ENCODE data around the gene MMP25.

The MMP25 gene

GRCh38 chr16:3047387-3047720 is 993 bp downstream of the MMP25 start:
- no peak overlapping the region for H3K27ac ChIP-seq (ENCODE audit: low read depth, low read length)
- H3K36me3 ChIP-seq (ENCODE audit: low read length), result no peaks in the 10 kb centered on the region
- H3K9me2 ChIP-seq (replicated peaks; ENCODE audit: insufficient read depth, low read length), result no peaks in the 10 kb centered on the region
- no peak overlapping the region for H3K4me2 ChIP-seq (ENCODE audit: low read depth, low read length, poor library complexity, severe bottlenecking)
- no peaks in the 10 kb centered on the region for H3K79me2 ChIP-seq (ENCODE audit: insufficient read depth, low read length)
- TF ChIP-seq CTCF (IDR thresholded peaks at IDR 0.05; ENCODE audit: insufficient read depth, low read length, poor library complexity, severe bottlenecking) (no peak), EZH2phosphoT487 (conservative IDR thresholded peaks at IDR 0.05; ENCODE audit: low read length) (no peak)
- no peaks in the 10 kb centered on the region for H3K27me3 ChIP-seq (ENCODE audit: low read length)
- H4K20me1 ChIP-seq (ENCODE audit: low read depth, low read length), result no peaks in the 10 kb centered on the region
- H3F3A ChIP-seq (ENCODE audit: insufficient read depth), result no peaks in the 10 kb centered on the region
- H2AFZ ChIP-seq (ENCODE audit: low read depth, low read length, severe bottlenecking), result no peak overlapping the region
- no peaks in the 10 kb centered on the region for H3K9me3 ChIP-seq (ENCODE audit: insufficient read depth, low read length)
- H3K4me3 ChIP-seq (ENCODE audit: insufficient read depth, low read length, poor library complexity, severe bottlenecking), result no peak overlapping the region
- H3K9ac ChIP-seq (ENCODE audit: low read length), result no peak overlapping the region

DNA sequence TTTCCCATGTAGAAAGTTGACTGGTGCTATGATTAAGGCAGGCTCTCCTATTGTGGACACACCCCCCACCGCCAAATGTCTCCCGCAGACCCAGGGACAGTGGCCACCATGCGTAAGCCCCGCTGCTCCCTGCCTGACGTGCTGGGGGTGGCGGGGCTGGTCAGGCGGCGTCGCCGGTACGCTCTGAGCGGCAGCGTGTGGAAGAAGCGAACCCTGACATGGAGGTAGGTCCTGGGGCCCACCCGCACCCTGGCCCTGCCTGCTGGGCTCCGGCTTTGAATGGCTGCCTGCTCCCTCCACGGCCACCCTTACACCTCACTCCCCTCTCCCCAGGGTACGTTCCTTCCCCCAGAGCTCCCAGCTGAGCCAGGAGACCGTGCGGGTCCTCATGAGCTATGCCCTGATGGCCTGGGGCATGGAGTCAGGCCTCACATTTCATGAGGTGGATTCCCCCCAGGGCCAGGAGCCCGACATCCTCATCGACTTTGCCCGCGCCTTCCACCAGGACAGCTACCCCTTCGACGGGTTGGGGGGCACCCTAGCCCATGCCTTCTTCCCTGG is 3.6 kb downstream of the MMP25 start:
- H3K4me2 ChIP-seq (ENCODE audit: low read depth, low read length, poor library complexity, severe bottlenecking), result no peak overlapping the region
- H3K27ac ChIP-seq (ENCODE audit: low read depth, low read length), result no peak overlapping the region
- no peak overlapping the region for H3K9ac ChIP-seq (ENCODE audit: low read length)
- H4K20me1 ChIP-seq (ENCODE audit: low read depth, low read length), result no peaks in the 10 kb centered on the region
- no peaks in the 10 kb centered on the region for H3K27me3 ChIP-seq (ENCODE audit: low read length)
- no peaks in the 10 kb centered on the region for H3K9me2 ChIP-seq (replicated peaks; ENCODE audit: insufficient read depth, low read length)
- no peak overlapping the region for H3K4me3 ChIP-seq (ENCODE audit: insufficient read depth, low read length, poor library complexity, severe bottlenecking)
- H3F3A ChIP-seq (ENCODE audit: insufficient read depth), result no peaks in the 10 kb centered on the region
- H3K9me3 ChIP-seq (ENCODE audit: insufficient read depth, low read length), result no peaks in the 10 kb centered on the region
- no peak overlapping the region for H2AFZ ChIP-seq (ENCODE audit: low read depth, low read length, severe bottlenecking)
- no peaks in the 10 kb centered on the region for H3K36me3 ChIP-seq (ENCODE audit: low read length)
- no peaks in the 10 kb centered on the region for H3K79me2 ChIP-seq (ENCODE audit: insufficient read depth, low read length)
- TF ChIP-seq CTCF (IDR thresholded peaks at IDR 0.05; ENCODE audit: insufficient read depth, low read length, poor library complexity, severe bottlenecking) (no peak), EZH2phosphoT487 (conservative IDR thresholded peaks at IDR 0.05; ENCODE audit: low read length) (no peak)

- Histone ChIP-seq H3F3A (ENCODE audit: insufficient read depth) (no peaks in the 10 kb centered on the region), H2AFZ (ENCODE audit: low read depth, low read length, severe bottlenecking) (no peak overlapping the region), H3K27me3 (ENCODE audit: low read length) (no peaks in the 10 kb centered on the region), H3K9me2 (replicated peaks; ENCODE audit: insufficient read depth, low read length) (no peaks in the 10 kb centered on the region), H3K9ac (ENCODE audit: low read length) (no peak overlapping the region), H3K4me3 (ENCODE audit: insufficient read depth, low read length, poor library complexity, severe bottlenecking) (no peak overlapping the region), H3K27ac (ENCODE audit: low read depth, low read length) (no peak overlapping the region), H3K36me3 (ENCODE audit: low read length) (no peaks in the 10 kb centered on the region), H3K4me2 (ENCODE audit: low read depth, low read length, poor library complexity, severe bottlenecking) (no peak overlapping the region), H4K20me1 (ENCODE audit: low read depth, low read length) (no peaks in the 10 kb centered on the region), H3K9me3 (ENCODE audit: insufficient read depth, low read length) (no peaks in the 10 kb centered on the region), H3K79me2 (ENCODE audit: insufficient read depth, low read length) (no peaks in the 10 kb centered on the region)
- TF ChIP-seq EZH2phosphoT487 (conservative IDR thresholded peaks at IDR 0.05; ENCODE audit: low read length) (no peak), CTCF (IDR thresholded peaks at IDR 0.05; ENCODE audit: insufficient read depth, low read length, poor library complexity, severe bottlenecking) (no peak)
Observed at GRCh38 chr16:3050487-3050886, 4.1 kb downstream of the MMP25 start.
